ENCODE data around the gene DMPK. TPM values are rescaled to one million over a fixed set of nuclear protein-coding genes. Genes with fewer than 3 reads are reported as not detected.

Gene DMPK
- total RNA-seq, 2 donors from 2014 or later, result 52.8 to 88.2 TPM

- peak overlapping the region; percentile 6 to 18 for H3K4me3 ChIP-seq
- WGBS, result 36% methylated on average over 44 of the region's 44 CpGs
- TF ChIP-seq CTCF (IDR thresholded peaks at IDR 0.05), result no peak
- TF ChIP-seq POLR2AphosphoS5 (IDR thresholded peaks at IDR 0.05), result no peak
- intact Hi-C loops (cut with DNase I), result loop anchor here (5.0 kb wide), 1 partner anchor 67 kb away; no protein-coding TSS in a partner anchor
- H3K27ac ChIP-seq, result no peak overlapping the region
- no peaks in the 10 kb centered on the region for H3K27me3 ChIP-seq (replicated peaks; ENCODE audit: insufficient read depth)
- H3K36me3 ChIP-seq, result no peaks in the 10 kb centered on the region
- DNase-seq (ENCODE audit: low spot score), result no peak
- H3K4me1 ChIP-seq (replicated peaks), result no peaks in the 10 kb centered on the region
- no peaks in the 10 kb centered on the region for H3K9me3 ChIP-seq
These were observed 33.4 kb upstream of the DMPK start for GRCh38 chr19:45815481-45816216.

- Histone ChIP-seq H3K27ac (no peak within 1 kb of the TSS), H3K27me3 (replicated peaks; ENCODE audit: insufficient read depth) (no peaks in the 10 kb centered on the region), H3K4me3 (peak within 1 kb of the TSS; percentile 6 to 18), H3K4me1 (replicated peaks) (no peaks in the 10 kb centered on the region), H3K9me3 (no peaks in the 10 kb centered on the region), H3K36me3 (no peaks in the 10 kb centered on the region)
- TF ChIP-seq POLR2AphosphoS5 (IDR thresholded peaks at IDR 0.05) (no peak), POLR2A (IDR thresholded peaks at IDR 0.05) (no peak)
- no peak for DNase-seq (ENCODE audit: low spot score)
- intact Hi-C loops (cut with DNase I), result loop anchor here (5.0 kb wide), 1 partner anchor 67 kb away; no protein-coding TSS in a partner anchor
- WGBS, result 39% methylated on average over 40 of the region's 40 CpGs
These were observed 32.7 kb upstream of the DMPK start, which contains the start of gene RSPH6A for GRCh38 chr19:45814851-45815480. Gene RSPH6A (minus strand): TSS chr19:45815308. CDS start chr19:45815176, 132 bp downstream.

- TF ChIP-seq POLR2AphosphoS5 (IDR thresholded peaks at IDR 0.05) (no peak), POLR2A (IDR thresholded peaks at IDR 0.05) (no peak), CTCF (IDR thresholded peaks at IDR 0.05) (no peak)
- H3K36me3 ChIP-seq, result no peaks in the 10 kb centered on the region
- H3K9me3 ChIP-seq, result no peaks in the 10 kb centered on the region
- no peak overlapping the region for H3K27ac ChIP-seq
- H3K4me1 ChIP-seq (replicated peaks), result no peaks in the 10 kb centered on the region
- intact Hi-C loops (cut with DNase I), result no loop called here
- WGBS, result 84% methylated on average over 12 of the region's 12 CpGs
- no peaks in the 10 kb centered on the region for H3K27me3 ChIP-seq (replicated peaks; ENCODE audit: insufficient read depth)
- no peak overlapping the region for H3K4me3 ChIP-seq
- no peak for DNase-seq (ENCODE audit: low spot score)
These were observed 32.0 kb upstream of the DMPK start for GRCh38 chr19:45814166-45814780.

- no peaks in the 10 kb centered on the region for H3K4me1 ChIP-seq (replicated peaks)
- no peak for DNase-seq (ENCODE audit: low spot score)
- H3K9me3 ChIP-seq, result no peaks in the 10 kb centered on the region
- no peak overlapping the region for H3K27ac ChIP-seq
- no peak overlapping the region for H3K4me3 ChIP-seq
- intact Hi-C loops (cut with DNase I), result no loop called here
- 77% methylated on average over 6 of the region's 6 CpGs for WGBS
- no peaks in the 10 kb centered on the region for H3K36me3 ChIP-seq
- TF ChIP-seq POLR2AphosphoS5 (IDR thresholded peaks at IDR 0.05) (no peak), POLR2A (IDR thresholded peaks at IDR 0.05) (no peak), CTCF (IDR thresholded peaks at IDR 0.05) (no peak)
- H3K27me3 ChIP-seq (replicated peaks; ENCODE audit: insufficient read depth), result no peaks in the 10 kb centered on the region
These were observed 30.0 kb upstream of the DMPK start for GRCh38 chr19:45812297-45812696.

GRCh38 chr19:45809643-45810159 lies 27.4 kb upstream of the DMPK start:
- no peak for DNase-seq (ENCODE audit: low spot score)
- intact Hi-C loops (cut with DNase I), result no loop called here
- no peak overlapping the region for H3K27ac ChIP-seq
- no peaks in the 10 kb centered on the region for H3K27me3 ChIP-seq (replicated peaks; ENCODE audit: insufficient read depth)
- H3K4me1 ChIP-seq (replicated peaks), result no peaks in the 10 kb centered on the region
- WGBS, result 48% methylated on average over 7 of the region's 7 CpGs
- H3K36me3 ChIP-seq, result no peaks in the 10 kb centered on the region
- no peak overlapping the region for H3K4me3 ChIP-seq
- H3K9me3 ChIP-seq, result no peaks in the 10 kb centered on the region
- no peak for TF ChIP-seq CTCF (IDR thresholded peaks at IDR 0.05)
- no peak for TF ChIP-seq POLR2A (IDR thresholded peaks at IDR 0.05)
- TF ChIP-seq POLR2AphosphoS5 (IDR thresholded peaks at IDR 0.05), result no peak
